ELR (cell line): ENCODE results near the gene TYMP.

Experiments
- DNase-seq: peaks from one replicate; pipeline ENCODE4 v3.0.0-alpha.2; 2015; ENCODE audit warnings: low read depth

The TYMP gene

GRCh38 chr22:50505276-50505775, 24.5 kb downstream of the TYMP start:
- DNase-seq, result no peak

- DNase-seq, result no peak
These were observed 25.2 kb downstream of the TYMP start for GRCh38 chr22:50504369-50505211.

GRCh38 chr22:50503475-50504145, 26.2 kb downstream of the TYMP start:
- DNase-seq, result no peak

GRCh38 chr22:50502628-50503474, 27.0 kb downstream of the TYMP start:
- no peak for DNase-seq

- DNase-seq, result no peak
These were observed 27.7 kb downstream of the TYMP start for GRCh38 chr22:50502096-50502495.

GRCh38 chr22:50500452-50500851, 29.4 kb downstream of the TYMP start:
- DNase-seq, result no peak

GRCh38 chr22:50498322-50498890, 31.4 kb downstream of the TYMP start:
- peak; percentile 75 for DNase-seq

- no peak for DNase-seq
These were observed 32.7 kb downstream of the TYMP start for GRCh38 chr22:50497093-50497492.

GRCh38 chr22:50490531-50491308, 39.1 kb downstream of the TYMP start:
- no peak for DNase-seq

GRCh38 chr22:50489363-50490243, 40.2 kb downstream of the TYMP start:
- no peak for DNase-seq

GRCh38 chr22:50488886-50489285, 40.9 kb downstream of the TYMP start:
- DNase-seq, result no peak

GRCh38 chr22:50488006-50488677, 41.7 kb downstream of the TYMP start:
- DNase-seq, result no peak

GRCh38 chr22:50487290-50488005, 42.4 kb downstream of the TYMP start:
- DNase-seq, result no peak

- DNase-seq, result peak; percentile 79
These were observed 43.1 kb downstream of the TYMP start, which contains the start of gene MIOX for GRCh38 chr22:50486561-50487289. Gene MIOX (plus strand): TSS chr22:50486859. CDS start chr22:50486898, 39 bp downstream.

- no peak for DNase-seq
These were observed 44.3 kb downstream of the TYMP start for GRCh38 chr22:50485221-50486131.

- DNase-seq, result no peak
These were observed 45.6 kb downstream of the TYMP start for GRCh38 chr22:50483977-50484853.
